PC-9 (cell line): ENCODE data around the gene ACTN3. TPM values are rescaled to one million over a fixed set of nuclear protein-coding genes. Genes with fewer than 3 reads are reported as not detected.

ENCODE experiments used
- BruUV-seq: library from RNA; stranded (reverse); fragments of 400-500 nt; replicated peaks from 2 replicates; lab custom pipeline; 2021; lab: Mats Ljungman, UMichigan
- CTCF ChIA-PET: fragments of 300-600 bp; sonication (Branson Sonifier 250); formaldehyde crosslinking; loops from one replicate; lab custom pipeline; 2022; ENCODE audit warnings: antibody characterized with exemption; lab: Charles Lee
- POLR2A ChIA-PET: fragments of 300-600 bp; sonication (Branson Sonifier 250); formaldehyde crosslinking; loops from one replicate; lab custom pipeline; 2022; ENCODE audit warnings: antibody characterized with exemption; ENCODE audit not compliant: unreplicated experiment; lab: Charles Lee
- DNase-seq, 2 experiments: peaks; one replicate each; pipeline versions ENCODE4 v3.0.0 to v3.0.0-alpha.2; 2015 to 2022; ENCODE audit warnings: mixed read lengths in 1 of 2
- H2AFZ ChIP-seq: fragments of 200-600 bp; sonication (generic); 2 replicates; pipeline ENCODE4 v1.8.1; 2017; ENCODE audit warnings: antibody characterized with exemption
- H3F3A ChIP-seq: fragments of 200-600 bp; sonication (generic); 2 replicates; pipeline ENCODE4 v1.8.1; 2017; ENCODE audit warnings: antibody characterized with exemption, mild to moderate bottlenecking, low read depth; ENCODE audit not compliant: insufficient read depth
- H3K27ac ChIP-seq: fragments of 200-600 bp; sonication (generic); 2 replicates; pipeline ENCODE4 v1.6.1; 2016; ENCODE audit warnings: mixed run types
- H3K27me3 ChIP-seq: fragments of 200-600 bp; sonication (generic); 2 replicates; pipeline ENCODE4 v1.6.1; 2016; ENCODE audit warnings: low read depth, mixed run types; ENCODE audit not compliant: insufficient read depth
- H3K36me3 ChIP-seq: fragments of 200-600 bp; sonication (generic); 2 replicates; pipeline ENCODE4 v1.6.1; 2016; ENCODE audit warnings: low read depth, mixed run types
- H3K4me1 ChIP-seq: fragments of 200-600 bp; sonication (generic); replicated peaks from 2 replicates; pipeline ENCODE4 v1.6.1; 2016; ENCODE audit warnings: mixed run types; ENCODE audit not compliant: insufficient read depth
- H3K4me2 ChIP-seq: fragments of 200-600 bp; sonication (generic); 2 replicates; pipeline ENCODE4 v1.6.1; 2017; ENCODE audit warnings: mixed run types
- H3K4me3 ChIP-seq: fragments of 200-600 bp; sonication (generic); 2 replicates; pipeline ENCODE4 v1.6.1; 2016; ENCODE audit warnings: mixed run types
- H3K79me2 ChIP-seq: fragments of 200-600 bp; sonication (generic); 2 replicates; pipeline ENCODE4 v1.6.1; 2017; ENCODE audit warnings: low read depth, mixed run types
- H3K9me2 ChIP-seq: fragments of 200-600 bp; sonication (generic); 2 replicates; pipeline ENCODE4 v1.8.1; 2017; ENCODE audit warnings: mild to moderate bottlenecking; ENCODE audit not compliant: insufficient read depth
- H3K9me3 ChIP-seq: fragments of 200-600 bp; sonication (generic); 2 replicates; pipeline ENCODE4 v1.8.1; 2016; ENCODE audit warnings: low read depth; ENCODE audit not compliant: insufficient read depth
- H4K20me1 ChIP-seq: fragments of 200-600 bp; sonication (generic); 2 replicates; pipeline ENCODE4 v1.8.1; 2017; ENCODE audit not compliant: insufficient read depth
- CTCF ChIP-seq: fragments of 200-600 bp; sonication (generic); conservative IDR thresholded peaks from 2 replicates; pipeline ENCODE4 v1.6.1; 2017; ENCODE audit warnings: mixed run types, antibody characterized with exemption, mild to moderate bottlenecking, moderate library complexity
- EZH2 ChIP-seq: fragments of 200-600 bp; sonication (generic); IDR thresholded peaks from 2 replicates; pipeline ENCODE4 v1.8.0; 2017; ENCODE audit warnings: antibody characterized with exemption, low read depth
- intact Hi-C: fragments of 100-400 bp; cut with micrococcal nuclease; formaldehyde crosslinking; loops from one replicate; pipeline ENCODE4 v1.10.0; 2022; ENCODE audit not compliant: unreplicated experiment
- total RNA-seq: library from RNA; stranded (reverse); gene quantifications from 2 replicates; pipeline ENCODE4 v1.2.3, GENCODE V29; 2021

Gene ACTN3
- total RNA-seq, 1 experiment from 2014 or later = not detected

GRCh38 chr11:66562907-66563583 lies 16.3 kb downstream of the ACTN3 start:
- Histone ChIP-seq H3K4me1 (no peaks in the 10 kb centered on the region), H3K4me3 (no peak overlapping the region), H3F3A (no peaks in the 10 kb centered on the region), H3K27ac (no peak overlapping the region), H4K20me1 (no peaks in the 10 kb centered on the region; the same call in 1 of the 2 replicates), H3K4me2 (no peak overlapping the region), H3K36me3 (no peaks in the 10 kb centered on the region), H3K27me3 (peaks cover 15% of the 10 kb centered on the region; the same call in 1 of the 2 replicates), H3K9me2 (no peaks in the 10 kb centered on the region), H2AFZ (no peak overlapping the region), H3K9me3 (no peaks in the 10 kb centered on the region), H3K79me2 (no peaks in the 10 kb centered on the region)
- no TSS peak for BruUV-seq
- ChIA-PET CTCF (no interaction called here), POLR2A (interaction anchor here (0.6 kb wide), 1 partner anchor 14 kb away, joined by 3 read pairs; no protein-coding TSS in a partner anchor)
- no peak for DNase-seq
- intact Hi-C loops = no loop called here
- TF ChIP-seq CTCF = no peak
- no peak for TF ChIP-seq EZH2

GRCh38 chr11:66563832-66564231 lies 17.1 kb downstream of the ACTN3 start:
- H3K4me3 ChIP-seq = no peak overlapping the region
- no peaks in the 10 kb centered on the region for H3K9me2 ChIP-seq
- DNase-seq = no peak
- H3K4me1 ChIP-seq = peaks cover 5% of the 10 kb centered on the region; the same call in 1 of the 2 replicates
- H3F3A ChIP-seq = no peaks in the 10 kb centered on the region
- no peaks in the 10 kb centered on the region for H4K20me1 ChIP-seq
- intact Hi-C loops = no loop called here
- H3K9me3 ChIP-seq = no peaks in the 10 kb centered on the region
- no peak overlapping the region for H3K27ac ChIP-seq
- no peaks in the 10 kb centered on the region for H3K36me3 ChIP-seq
- H3K79me2 ChIP-seq = no peaks in the 10 kb centered on the region
- H2AFZ ChIP-seq = no peak overlapping the region
- peaks cover 15% of the 10 kb centered on the region; the same call in 1 of the 2 replicates for H3K27me3 ChIP-seq
- ChIA-PET CTCF (no interaction called here), POLR2A (interaction anchor here (0.7 kb wide), 1 partner anchor 266 kb away, joined by 3 read pairs; no protein-coding TSS in a partner anchor)
- TF ChIP-seq CTCF (no peak), EZH2 (no peak)
- H3K4me2 ChIP-seq = no peak overlapping the region
- BruUV-seq = no TSS peak

GRCh38 chr11:66564538-66564937 lies 17.8 kb downstream of the ACTN3 start:
- ChIA-PET POLR2A (interaction anchor here (0.8 kb wide), 1 partner anchor 19 kb away, joined by 4 read pairs; the partner anchor contains the start of gene ZDHHC24), CTCF (no interaction called here)
- BruUV-seq = no TSS peak

More at GRCh38 chr11:66564538-66564937, 17.8 kb downstream of the ACTN3 start:
- intact Hi-C loops = no loop called here
- H3K36me3 ChIP-seq = no peaks in the 10 kb centered on the region
- no peak overlapping the region for H2AFZ ChIP-seq
- H3K27me3 ChIP-seq = peaks cover 15% of the 10 kb centered on the region; the same call in 1 of the 2 replicates
- TF ChIP-seq EZH2 (no peak), CTCF (no peak)
- no peak overlapping the region for H3K27ac ChIP-seq
- no peak overlapping the region for H3K4me2 ChIP-seq
- H3K9me2 ChIP-seq = no peaks in the 10 kb centered on the region
- H3K4me3 ChIP-seq = no peak overlapping the region
- no peaks in the 10 kb centered on the region for H4K20me1 ChIP-seq
- H3K79me2 ChIP-seq = no peaks in the 10 kb centered on the region
- no peak for DNase-seq
- H3F3A ChIP-seq = no peaks in the 10 kb centered on the region
- H3K4me1 ChIP-seq = peaks cover 5% of the 10 kb centered on the region; the same call in 1 of the 2 replicates
- no peaks in the 10 kb centered on the region for H3K9me3 ChIP-seq
